Hematopoietic multipotent progenitor cell treated with erythropoietin and hydrocortisone succinate and interleukin-3 and kit ligand, for 6 days (in vitro differentiated cells): ENCODE results near the gene MLF2.
A peak's percentile ranks its signal among the peaks of the same experiment; 100 is the strongest.
"Not testable (repeated sequence)": the region's sequence is repeated elsewhere in the genome, so short reads cannot be mapped to it uniquely, and the experiment has no call there.

Experiments
- DNase-seq: peaks from one replicate; pipeline ENCODE4 v3.0.0-alpha.2; 2015

The MLF2 gene

DNA sequence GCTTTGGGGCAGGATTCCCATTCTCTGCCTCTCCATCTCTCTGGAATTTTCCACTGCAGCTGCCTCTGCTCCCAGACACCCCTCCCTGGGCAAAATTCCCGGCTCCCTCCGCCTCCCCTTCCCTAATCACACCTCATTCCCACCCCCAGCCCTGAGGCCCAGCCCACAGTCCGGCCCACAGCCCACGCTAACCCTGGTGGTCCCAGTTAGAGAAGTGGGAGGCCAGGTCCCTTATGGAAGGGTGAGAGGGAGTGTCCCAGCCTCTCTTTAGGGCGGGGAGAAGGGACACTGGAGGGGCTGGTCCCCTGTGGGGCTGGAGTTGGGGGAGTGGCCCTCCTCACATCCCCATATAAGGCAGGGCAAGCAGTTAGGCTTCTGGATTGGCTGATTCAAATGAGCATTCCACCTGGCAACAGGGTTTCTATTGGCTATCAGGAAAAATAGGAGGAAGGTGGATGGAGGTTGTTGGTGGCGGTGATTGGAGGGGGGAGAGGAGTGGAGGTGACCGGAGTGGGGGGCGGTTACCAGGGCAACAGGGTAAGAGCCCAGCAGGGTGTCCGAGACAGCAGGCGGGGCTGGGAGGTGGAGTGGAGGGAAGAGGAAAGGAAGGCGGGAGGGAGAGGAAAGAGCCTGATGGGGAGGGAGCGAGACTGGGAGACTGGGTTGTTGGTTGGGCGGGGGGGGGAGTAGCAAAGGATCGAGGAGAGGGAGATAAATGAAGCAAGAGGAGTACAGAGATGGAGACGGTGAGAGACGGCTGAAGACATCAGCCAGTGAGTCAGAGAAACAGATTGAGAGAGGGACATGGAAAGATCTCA, 11.3 kb upstream of the MLF2 start:
- DNase-seq = peak; percentile 91

GRCh38 chr12:6763380-6763779, 10.4 kb upstream of the MLF2 start:
- DNase-seq = no peak

GRCh38 chr12:6759741-6760140, 6.8 kb upstream of the MLF2 start:
- no peak for DNase-seq

GRCh38 chr12:6758506-6759095, 5.7 kb upstream of the MLF2 start:
- no peak for DNase-seq

GRCh38 chr12:6757028-6757690, 4.2 kb upstream of the MLF2 start:
- DNase-seq = peak; percentile 47

- no peak for DNase-seq
Measured at GRCh38 chr12:6754411-6754810, 1.5 kb upstream of the MLF2 start.

GRCh38 chr12:6753772-6754356, 923 bp upstream of the MLF2 start:
- no peak for DNase-seq

GRCh38 chr12:6752167-6752920, 597 bp downstream of the MLF2 start:
- peak; percentile 70 for DNase-seq

- DNase-seq = no peak
Measured at GRCh38 chr12:6751767-6752166, 1.2 kb downstream of the MLF2 start.

DNA sequence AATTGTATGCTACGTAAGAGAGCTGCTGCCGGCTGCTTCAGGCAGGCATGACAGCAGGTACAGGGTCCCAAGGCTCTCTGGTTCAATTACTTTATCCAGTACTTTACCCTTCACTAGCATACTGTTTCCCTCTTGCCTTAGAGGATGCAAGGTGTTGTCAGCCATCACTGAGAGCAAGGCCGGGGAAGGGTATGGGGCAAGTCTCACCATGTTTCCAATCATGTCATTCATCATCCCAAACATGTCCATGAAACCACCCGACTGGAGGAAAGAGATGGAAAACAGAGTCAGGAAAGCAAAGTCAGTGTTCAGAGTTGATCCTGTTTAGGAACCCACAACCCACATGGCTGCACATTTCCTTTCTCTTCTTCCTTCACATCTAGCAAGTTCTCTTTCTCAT, 2.4 kb downstream of the MLF2 start:
- no peak for DNase-seq

DNA sequence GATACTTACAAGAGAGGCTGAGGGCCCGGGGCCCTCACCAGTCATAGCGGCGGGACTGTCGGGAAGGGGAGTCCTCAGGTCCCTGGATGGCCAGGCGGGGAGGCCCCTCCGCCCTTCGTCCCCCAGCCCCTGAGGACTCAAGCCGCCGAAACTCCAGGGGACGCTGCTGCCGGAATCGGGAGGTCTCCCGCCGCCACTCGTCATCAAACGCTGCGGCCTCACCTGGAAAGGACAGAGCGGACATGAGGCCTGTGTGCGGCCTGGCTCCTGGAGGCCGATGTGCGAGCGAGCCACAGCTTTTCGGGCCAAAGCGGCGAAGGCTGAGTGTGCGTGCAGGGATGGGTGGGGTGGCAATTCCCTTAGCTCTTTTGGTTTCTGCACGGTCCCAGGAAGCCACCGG, 4.2 kb downstream of the MLF2 start:
- DNase-seq = no peak

DNA sequence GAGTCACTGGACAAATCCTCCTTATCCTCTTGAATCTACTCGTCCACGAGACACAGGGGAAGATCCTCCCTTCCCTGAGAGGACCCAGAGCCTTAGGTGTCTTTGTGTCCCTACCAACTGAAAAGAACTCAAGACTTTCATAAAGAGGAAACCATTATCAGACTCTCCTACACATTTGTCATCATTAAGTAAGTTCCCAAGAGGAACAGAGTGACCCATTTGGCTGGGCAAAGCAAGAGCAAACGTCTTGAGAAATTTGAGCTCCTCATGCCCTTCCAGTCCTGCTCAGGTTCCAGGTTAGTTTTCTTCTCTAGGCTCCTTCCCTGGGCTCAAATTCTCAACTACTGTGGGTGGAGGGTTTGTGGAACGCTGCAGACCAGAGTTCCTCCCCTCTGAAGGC, 5.7 kb downstream of the MLF2 start:
- no peak for DNase-seq

GRCh38 chr12:6745741-6746525, 7.0 kb downstream of the MLF2 start:
- DNase-seq = peak; percentile 74

GRCh38 chr12:6743300-6743699, 9.6 kb downstream of the MLF2 start:
- DNase-seq = not testable (repeated sequence)

DNA sequence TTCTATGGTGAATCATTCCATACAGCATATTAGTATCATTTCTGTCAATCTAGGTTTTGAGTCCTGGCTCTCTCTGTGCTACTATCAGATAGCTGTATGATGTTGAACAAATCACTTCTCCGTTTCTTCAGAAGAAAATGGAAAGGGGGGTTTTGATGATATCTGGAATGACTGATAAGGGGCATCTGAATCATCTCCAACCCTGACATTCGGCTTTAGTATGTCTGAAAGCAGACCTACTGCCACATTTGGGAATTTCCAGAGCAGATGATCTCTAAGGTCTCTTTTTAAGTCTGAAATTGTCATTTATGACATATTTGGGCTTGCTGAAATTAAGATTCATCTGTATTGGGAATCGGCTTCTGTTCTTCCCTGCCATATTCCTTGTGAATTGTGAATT, 10.1 kb downstream of the MLF2 start:
- DNase-seq = no peak

- not testable (repeated sequence) for DNase-seq
Measured at GRCh38 chr12:6742080-6742479, 10.9 kb downstream of the MLF2 start.

DNA sequence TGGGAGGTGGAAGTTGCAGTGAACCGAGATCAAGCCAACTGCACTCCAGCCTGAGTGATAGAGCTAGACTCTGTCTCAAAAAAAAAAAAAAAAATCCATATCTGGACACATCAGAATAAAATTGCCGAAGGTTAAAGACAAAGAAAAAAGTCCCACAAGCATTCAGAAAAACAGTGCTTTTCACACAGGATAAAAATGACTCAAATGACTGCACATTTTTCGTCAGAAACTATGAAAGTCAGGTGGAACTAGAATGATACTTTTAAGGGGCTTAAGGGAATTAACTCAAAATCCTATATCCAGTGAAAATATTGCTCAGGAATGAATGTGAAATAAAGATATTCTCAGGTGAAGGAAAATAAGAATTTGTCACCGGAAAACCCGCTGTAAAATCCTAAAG, 16.2 kb downstream of the MLF2 start:
- DNase-seq = no peak

DNA sequence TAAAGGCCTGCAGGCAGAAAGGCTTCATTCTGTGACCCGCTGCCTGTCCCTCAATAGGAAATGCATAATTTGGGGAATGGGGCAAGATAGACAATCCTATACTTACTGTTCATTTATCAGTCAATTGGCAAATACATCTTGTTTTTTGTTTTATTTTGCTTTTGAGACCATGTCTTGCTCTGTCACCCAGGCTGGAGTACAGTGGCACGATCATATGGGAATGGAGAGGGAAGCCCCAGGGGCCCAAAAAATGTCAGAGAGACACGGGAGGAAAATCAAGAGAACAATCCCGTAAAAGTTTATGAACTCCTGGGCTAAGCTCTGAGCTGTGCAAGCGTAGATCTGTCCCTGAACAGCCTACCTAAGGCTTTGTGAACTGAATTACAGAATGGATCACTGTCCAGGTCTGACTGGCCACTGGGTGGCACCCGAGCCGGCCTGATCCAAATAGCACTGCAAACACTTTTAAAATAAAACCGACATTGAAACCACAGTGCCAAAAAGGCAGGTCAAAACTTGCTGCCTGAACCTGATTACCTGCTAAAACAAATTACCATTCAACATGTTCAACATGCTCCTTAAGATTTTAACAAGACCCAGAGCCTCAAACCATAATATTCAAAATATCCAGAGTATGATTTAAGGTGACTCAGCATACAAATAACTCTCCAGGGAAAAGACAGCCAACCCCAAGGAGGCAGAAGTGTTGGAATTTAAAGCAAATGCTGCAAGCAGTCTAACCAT, 17.3 kb downstream of the MLF2 start:
- DNase-seq = peak; percentile 79

DNA sequence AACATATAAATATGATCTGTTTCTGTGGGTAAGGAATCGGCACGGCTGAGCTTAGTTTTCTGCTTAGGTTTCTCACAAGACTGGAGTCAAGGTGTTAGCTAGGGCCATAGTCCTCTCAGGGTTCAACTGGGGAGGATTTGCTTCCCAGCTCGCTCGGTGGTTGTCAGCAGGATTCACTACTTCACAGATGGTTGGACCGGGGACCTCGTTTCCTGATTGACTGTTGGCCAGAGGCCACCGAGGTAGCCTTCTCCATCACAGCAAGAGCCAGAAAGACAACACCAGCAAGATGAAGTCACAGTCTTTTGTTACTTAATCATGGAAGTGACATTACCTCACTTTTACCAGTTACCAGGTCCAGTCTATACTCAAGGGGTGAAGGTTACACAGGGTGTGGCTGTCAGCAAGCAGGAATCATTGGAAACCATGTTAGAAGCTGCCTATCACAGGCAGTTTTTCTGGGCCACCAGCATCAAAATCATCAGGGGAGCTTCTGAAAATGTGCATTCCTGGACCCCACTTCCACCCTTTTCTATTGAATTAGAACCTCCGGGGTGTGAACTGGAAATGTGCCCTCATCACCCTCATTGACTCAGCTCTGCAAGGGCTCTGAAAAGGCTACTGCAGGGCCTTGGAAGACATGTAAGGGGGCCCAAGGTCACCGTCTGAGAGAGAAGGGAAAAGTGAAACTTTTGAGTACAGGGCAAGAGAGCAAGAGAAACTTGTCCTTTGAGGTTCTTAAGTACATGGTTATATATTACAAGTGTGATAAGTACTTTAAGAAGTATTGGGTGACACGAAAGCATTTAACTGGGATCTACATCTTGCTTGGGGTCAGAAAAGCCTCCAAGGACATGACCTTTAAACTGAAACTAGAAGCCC, 18.2 kb downstream of the MLF2 start:
- no peak for DNase-seq

DNA sequence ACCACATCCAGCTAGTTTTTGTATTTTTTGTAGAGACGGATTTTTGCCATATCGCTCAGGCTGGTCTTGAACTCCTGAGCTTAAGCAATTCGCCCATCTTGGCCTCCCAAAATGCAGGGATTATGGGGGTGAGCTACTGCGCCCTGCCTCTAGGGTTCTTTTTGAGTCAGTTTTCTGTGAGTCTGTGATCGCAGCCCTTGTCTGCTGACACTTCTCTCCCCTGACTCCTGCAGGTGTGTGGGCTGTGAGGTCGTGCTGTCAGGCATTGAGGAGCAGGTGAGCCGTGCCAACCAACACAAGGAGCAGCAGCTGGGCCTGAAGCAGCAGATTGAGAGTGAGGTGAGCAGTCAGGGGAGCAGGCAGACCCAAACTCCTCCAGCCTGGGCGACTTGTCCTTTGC, 22.8 kb downstream of the MLF2 start:
- DNase-seq = no peak
